Activated naive CD4-positive, alpha-beta T cell treated with anti-CD3 and anti-CD28 coated beads, Interleukin-2, amount 50 U/mL, for 24 hours (primary cell): ENCODE results near the gene KIAA1328.

Source experiments
- H3K27ac Mint-ChIP-seq: one replicate; pipeline ENCODE4 v1.8.0; 2021; ENCODE audit warnings: mild to moderate bottlenecking, mixed read lengths
- H3K27me3 Mint-ChIP-seq: one replicate; pipeline ENCODE4 v1.8.0; 2021; ENCODE audit warnings: mixed read lengths
- H3K36me3 Mint-ChIP-seq: one replicate; pipeline ENCODE4 v1.8.0; 2021; ENCODE audit warnings: mixed read lengths
- H3K4me1 Mint-ChIP-seq: one replicate; pipeline ENCODE4 v1.8.0; 2021; ENCODE audit warnings: mixed read lengths
- H3K4me3 Mint-ChIP-seq: one replicate; pipeline ENCODE4 v1.8.0; 2021; ENCODE audit warnings: mild to moderate bottlenecking, mixed read lengths
- H3K9me3 Mint-ChIP-seq: one replicate; pipeline ENCODE4 v1.8.0; 2021; ENCODE audit warnings: mixed read lengths

The KIAA1328 gene

GRCh38 chr18:36942264-36942663 is 113.3 kb downstream of the KIAA1328 start:
- H3K4me1 Mint-ChIP-seq, result no peaks in the 10 kb centered on the region
- H3K27ac Mint-ChIP-seq, result no peak overlapping the region
- H3K36me3 Mint-ChIP-seq, result peaks cover 24% of the 10 kb centered on the region
- peaks cover 11% of the 10 kb centered on the region for H3K9me3 Mint-ChIP-seq
- H3K4me3 Mint-ChIP-seq, result no peak overlapping the region
- no peaks in the 10 kb centered on the region for H3K27me3 Mint-ChIP-seq

- Mint-ChIP-seq H3K36me3 (peaks cover 13% of the 10 kb centered on the region), H3K4me1 (no peaks in the 10 kb centered on the region), H3K4me3 (no peak overlapping the region), H3K27ac (no peak overlapping the region), H3K9me3 (peaks cover 3% of the 10 kb centered on the region), H3K27me3 (no peaks in the 10 kb centered on the region)
These were observed 119.0 kb downstream of the KIAA1328 start for GRCh38 chr18:36947820-36948348.

- H3K4me3 Mint-ChIP-seq, result no peak overlapping the region
- peaks cover 13% of the 10 kb centered on the region for H3K36me3 Mint-ChIP-seq
- H3K9me3 Mint-ChIP-seq, result peaks cover 3% of the 10 kb centered on the region
- H3K4me1 Mint-ChIP-seq, result no peaks in the 10 kb centered on the region
- H3K27me3 Mint-ChIP-seq, result no peaks in the 10 kb centered on the region
- H3K27ac Mint-ChIP-seq, result no peak overlapping the region
These were observed 121.4 kb downstream of the KIAA1328 start for GRCh38 chr18:36950282-36950681.

DNA sequence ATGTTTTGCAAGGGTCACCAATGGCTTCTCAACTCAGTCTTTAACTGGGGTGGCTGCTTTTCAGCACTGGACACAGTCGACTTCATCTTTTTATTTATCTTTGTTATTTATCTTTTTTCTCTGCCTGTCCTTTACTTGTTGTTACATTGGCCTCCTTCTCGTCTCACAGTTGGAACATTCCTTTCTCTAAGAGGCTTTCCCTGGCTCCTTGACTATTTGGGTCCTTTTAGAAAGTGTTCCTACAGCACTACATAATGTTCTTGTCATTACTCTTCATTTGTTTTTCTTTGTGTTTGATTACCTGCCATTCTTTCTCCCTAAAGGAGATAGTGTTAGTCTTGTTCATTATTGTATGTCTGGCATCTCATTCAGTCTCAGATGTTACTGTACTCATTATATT is 122.0 kb downstream of the KIAA1328 start:
- Mint-ChIP-seq H3K36me3 (peaks cover 14% of the 10 kb centered on the region), H3K4me3 (no peak overlapping the region), H3K27ac (no peak overlapping the region), H3K4me1 (no peaks in the 10 kb centered on the region), H3K27me3 (no peaks in the 10 kb centered on the region), H3K9me3 (peaks cover 3% of the 10 kb centered on the region)

- Mint-ChIP-seq H3K27me3 (no peaks in the 10 kb centered on the region), H3K4me3 (no peak overlapping the region), H3K36me3 (peaks cover 16% of the 10 kb centered on the region), H3K27ac (no peak overlapping the region), H3K9me3 (peaks cover 5% of the 10 kb centered on the region), H3K4me1 (no peaks in the 10 kb centered on the region)
These were observed 124.1 kb downstream of the KIAA1328 start for GRCh38 chr18:36953047-36953446.

DNA sequence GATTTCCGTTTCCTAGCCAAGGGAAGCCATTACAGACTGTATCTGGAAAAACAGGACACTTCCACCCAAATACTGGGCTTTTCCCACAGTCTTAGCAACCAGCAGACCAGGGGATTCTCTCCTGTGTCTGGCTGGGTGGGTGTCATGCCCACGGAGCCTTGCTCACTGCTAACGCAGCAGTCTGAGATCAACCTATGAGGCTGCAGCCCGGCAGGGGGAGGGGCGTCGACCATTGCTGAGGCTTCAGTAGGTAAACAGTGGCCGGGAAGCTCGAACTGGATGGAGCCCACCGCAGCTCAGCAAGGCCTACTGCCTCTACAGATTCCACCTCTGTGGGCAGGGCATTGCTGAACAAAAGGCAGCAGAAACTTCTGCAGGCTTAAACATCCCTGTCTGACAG is 131.1 kb downstream of the KIAA1328 start:
- H3K4me3 Mint-ChIP-seq, result no peak overlapping the region
- no peak overlapping the region for H3K27ac Mint-ChIP-seq
- no peaks in the 10 kb centered on the region for H3K27me3 Mint-ChIP-seq
- peaks cover 53% of the 10 kb centered on the region for H3K36me3 Mint-ChIP-seq
- H3K4me1 Mint-ChIP-seq, result no peaks in the 10 kb centered on the region
- H3K9me3 Mint-ChIP-seq, result peaks cover 27% of the 10 kb centered on the region

DNA sequence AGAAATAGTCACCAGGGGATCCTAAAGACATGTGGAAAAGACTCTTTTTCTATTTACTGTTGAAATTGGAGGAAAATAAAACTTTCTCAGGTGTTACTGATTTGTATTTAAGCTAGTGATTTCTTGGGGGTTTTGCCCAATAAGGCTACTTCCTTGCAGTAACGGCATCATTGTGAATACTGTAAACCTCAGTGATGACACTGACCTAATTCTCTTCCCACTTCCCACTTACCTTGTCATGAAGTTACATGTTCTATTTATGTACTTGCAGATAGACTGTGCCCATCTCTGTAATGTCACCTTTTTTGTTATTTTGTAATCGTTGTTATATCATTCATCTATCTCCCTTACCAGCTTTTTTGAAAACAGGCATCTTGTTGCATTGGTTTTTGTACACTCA is 134.5 kb downstream of the KIAA1328 start:
- no peak overlapping the region for H3K27ac Mint-ChIP-seq
- H3K27me3 Mint-ChIP-seq, result no peaks in the 10 kb centered on the region
- no peak overlapping the region for H3K4me3 Mint-ChIP-seq
- peaks cover 44% of the 10 kb centered on the region for H3K9me3 Mint-ChIP-seq
- H3K4me1 Mint-ChIP-seq, result no peaks in the 10 kb centered on the region
- H3K36me3 Mint-ChIP-seq, result peaks cover 53% of the 10 kb centered on the region

- no peaks in the 10 kb centered on the region for H3K4me1 Mint-ChIP-seq
- H3K27ac Mint-ChIP-seq, result no peak overlapping the region
- H3K36me3 Mint-ChIP-seq, result peaks cover 26% of the 10 kb centered on the region
- no peak overlapping the region for H3K4me3 Mint-ChIP-seq
- H3K27me3 Mint-ChIP-seq, result no peaks in the 10 kb centered on the region
- peaks cover 7% of the 10 kb centered on the region for H3K9me3 Mint-ChIP-seq
These were observed 145.8 kb downstream of the KIAA1328 start for GRCh38 chr18:36974686-36975085.

DNA sequence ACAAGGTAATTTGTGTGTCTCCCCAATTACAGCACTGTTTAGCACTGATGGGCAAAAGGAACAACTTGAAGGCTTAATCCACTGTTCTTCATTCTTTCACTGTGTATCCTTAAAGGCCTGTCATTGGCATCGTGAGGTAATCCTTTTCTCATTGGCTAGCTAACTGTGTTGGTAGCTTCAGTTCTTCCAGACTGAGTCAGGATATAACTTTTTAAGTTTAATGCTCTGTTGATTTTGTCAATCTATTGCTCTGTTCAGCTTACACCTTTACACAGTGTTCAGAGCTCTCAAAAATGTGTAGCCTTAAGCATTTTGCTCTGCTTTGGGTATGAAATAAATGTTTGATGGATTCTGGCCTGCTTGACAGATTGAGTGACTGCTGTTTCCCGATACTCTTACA is 148.2 kb downstream of the KIAA1328 start:
- no peak overlapping the region for H3K27ac Mint-ChIP-seq
- peaks cover 7% of the 10 kb centered on the region for H3K9me3 Mint-ChIP-seq
- peaks cover 28% of the 10 kb centered on the region for H3K36me3 Mint-ChIP-seq
- H3K27me3 Mint-ChIP-seq, result no peaks in the 10 kb centered on the region
- no peaks in the 10 kb centered on the region for H3K4me1 Mint-ChIP-seq
- H3K4me3 Mint-ChIP-seq, result no peak overlapping the region

DNA sequence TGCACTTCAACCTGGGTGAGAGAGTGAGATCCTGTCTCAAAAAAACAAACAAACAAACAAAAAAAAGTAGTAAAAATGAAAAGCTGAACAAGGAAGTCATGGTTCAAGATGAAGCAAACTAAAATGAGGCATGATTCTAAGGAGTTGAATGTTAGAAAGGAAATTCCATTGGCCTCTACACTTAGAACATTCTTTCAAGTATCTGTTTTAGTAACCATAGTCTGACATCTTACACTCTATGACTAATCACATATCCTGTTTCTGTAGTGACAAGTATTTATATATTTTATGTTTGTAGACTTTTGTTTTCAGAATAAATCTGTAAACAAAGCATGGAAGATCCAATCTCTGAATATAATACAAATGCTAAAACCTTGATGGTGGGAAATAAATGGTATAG is 164.1 kb downstream of the KIAA1328 start:
- Mint-ChIP-seq H3K27ac (no peak overlapping the region), H3K36me3 (peaks cover 26% of the 10 kb centered on the region), H3K4me1 (no peaks in the 10 kb centered on the region), H3K9me3 (peaks cover 24% of the 10 kb centered on the region), H3K27me3 (no peaks in the 10 kb centered on the region), H3K4me3 (no peak overlapping the region)

GRCh38 chr18:37006742-37007141 is 177.8 kb downstream of the KIAA1328 start:
- no peaks in the 10 kb centered on the region for H3K4me1 Mint-ChIP-seq
- H3K36me3 Mint-ChIP-seq, result peaks cover 23% of the 10 kb centered on the region
- no peaks in the 10 kb centered on the region for H3K27me3 Mint-ChIP-seq
- H3K9me3 Mint-ChIP-seq, result peaks cover 11% of the 10 kb centered on the region
- no peak overlapping the region for H3K27ac Mint-ChIP-seq
- no peak overlapping the region for H3K4me3 Mint-ChIP-seq

GRCh38 chr18:37012452-37012851 is 183.5 kb downstream of the KIAA1328 start:
- no peak overlapping the region for H3K4me3 Mint-ChIP-seq
- H3K27me3 Mint-ChIP-seq, result no peaks in the 10 kb centered on the region
- peaks cover 36% of the 10 kb centered on the region for H3K36me3 Mint-ChIP-seq
- H3K27ac Mint-ChIP-seq, result no peak overlapping the region
- H3K9me3 Mint-ChIP-seq, result peaks cover 31% of the 10 kb centered on the region
- no peaks in the 10 kb centered on the region for H3K4me1 Mint-ChIP-seq

- no peaks in the 10 kb centered on the region for H3K4me1 Mint-ChIP-seq
- no peak overlapping the region for H3K4me3 Mint-ChIP-seq
- H3K27me3 Mint-ChIP-seq, result no peaks in the 10 kb centered on the region
- H3K27ac Mint-ChIP-seq, result no peak overlapping the region
- peaks cover 37% of the 10 kb centered on the region for H3K9me3 Mint-ChIP-seq
- peaks cover 46% of the 10 kb centered on the region for H3K36me3 Mint-ChIP-seq
These were observed 190.4 kb downstream of the KIAA1328 start for GRCh38 chr18:37019157-37019827.

- H3K27ac Mint-ChIP-seq, result no peak overlapping the region
- H3K9me3 Mint-ChIP-seq, result peaks cover 30% of the 10 kb centered on the region
- peaks cover 33% of the 10 kb centered on the region for H3K36me3 Mint-ChIP-seq
- H3K27me3 Mint-ChIP-seq, result no peaks in the 10 kb centered on the region
- no peaks in the 10 kb centered on the region for H3K4me1 Mint-ChIP-seq
- no peak overlapping the region for H3K4me3 Mint-ChIP-seq
These were observed 204.5 kb downstream of the KIAA1328 start for GRCh38 chr18:37033419-37033818.

DNA sequence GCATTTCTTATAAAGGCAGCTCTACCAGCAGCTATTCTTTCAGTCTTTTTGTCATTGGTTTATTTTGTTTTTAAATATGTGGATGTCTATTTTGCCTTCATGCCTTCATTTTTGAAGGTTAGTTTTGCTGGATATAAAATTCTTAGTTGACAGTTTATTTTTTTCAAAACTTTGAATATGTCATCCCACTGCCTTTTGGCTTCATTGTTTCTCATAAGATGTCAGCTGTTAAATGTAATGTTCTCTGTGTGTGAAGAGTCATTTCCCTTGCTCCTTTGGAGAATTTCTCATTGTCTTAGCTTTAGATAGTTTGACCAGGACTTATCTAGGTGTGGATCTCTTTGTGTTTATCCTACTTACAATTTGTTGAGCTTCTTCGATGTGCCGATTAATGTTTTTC is 213.5 kb downstream of the KIAA1328 start:
- Mint-ChIP-seq H3K36me3 (peaks cover 45% of the 10 kb centered on the region), H3K27ac (no peak overlapping the region), H3K27me3 (no peaks in the 10 kb centered on the region), H3K4me1 (no peaks in the 10 kb centered on the region), H3K9me3 (peaks cover 35% of the 10 kb centered on the region), H3K4me3 (no peak overlapping the region)

- H3K36me3 Mint-ChIP-seq, result peaks cover 24% of the 10 kb centered on the region
- H3K9me3 Mint-ChIP-seq, result peaks cover 17% of the 10 kb centered on the region
- no peaks in the 10 kb centered on the region for H3K27me3 Mint-ChIP-seq
- H3K4me3 Mint-ChIP-seq, result no peak overlapping the region
- H3K27ac Mint-ChIP-seq, result no peak overlapping the region
- no peaks in the 10 kb centered on the region for H3K4me1 Mint-ChIP-seq
These were observed 226.3 kb downstream of the KIAA1328 start for GRCh38 chr18:37055137-37055802.
